H1 (cell line): ENCODE data around the gene TIMM29. TPM values are rescaled to one million over a fixed set of nuclear protein-coding genes. Genes with fewer than 3 reads are reported as not detected.

Experiments used
- CTCF ChIA-PET: fragments of 300-600 bp; sonication (Branson Sonifier 250); formaldehyde crosslinking; loops from one replicate; lab custom pipeline; 2021; ENCODE audit not compliant: partially characterized antibody; lab: Charles Lee
- POLR2A ChIA-PET: fragments of 300-600 bp; sonication (Branson Sonifier 250); formaldehyde crosslinking; loops from one replicate; lab custom pipeline; 2021; ENCODE audit warnings: inconsistent platforms; ENCODE audit not compliant: partially characterized antibody; lab: Charles Lee
- DNase-seq, 2 experiments: peaks; one replicate each; pipeline versions ENCODE4 v3.0.0 to v3.0.0-alpha.2; 2010 to 2022; ENCODE audit warnings: low spot score in 2 of 2, low read depth in 1 of 2, mixed read lengths in 1 of 2
- FAIRE-seq: peaks from 2 replicates; lab custom pipeline; 2011; peaks lifted over from hg19 to GRCh38; lab: Jason Lieb, UNC
- H2AFZ ChIP-seq: 2 replicates; pipeline ENCODE4 v1.8.1; 2012; ENCODE audit warnings: low read length, inconsistent platforms
- H2AK5ac ChIP-seq: 2 replicates; pipeline ENCODE4 v1.6.1; 2013; ENCODE audit warnings: low read depth, low read length
- H2BK120ac ChIP-seq: replicated peaks from 2 replicates; pipeline ENCODE3; 2013; ENCODE audit warnings: low read depth, low read length, inconsistent platforms
- H2BK12ac ChIP-seq: 2 replicates; pipeline ENCODE4 v1.6.1; 2013; ENCODE audit warnings: low read depth, low read length
- H2BK15ac ChIP-seq: 2 replicates; pipeline ENCODE4 v1.6.1; 2013; ENCODE audit warnings: low read length
- H2BK20ac ChIP-seq: 2 replicates; pipeline ENCODE4 v1.6.1; 2013; ENCODE audit warnings: low read length
- H2BK5ac ChIP-seq: 2 replicates; pipeline ENCODE4 v1.6.1; 2013; ENCODE audit warnings: low read depth, low read length
- H3K14ac ChIP-seq: 2 replicates; pipeline ENCODE4 v1.6.1; 2013; ENCODE audit warnings: inconsistent platforms; ENCODE audit not compliant: insufficient read length
- H3K18ac ChIP-seq: 2 replicates; pipeline ENCODE4 v1.6.1; 2013; ENCODE audit warnings: low read length; ENCODE audit errors: extremely low read depth
- H3K23ac ChIP-seq: 2 replicates; pipeline ENCODE4 v1.6.1; 2013; ENCODE audit warnings: inconsistent platforms; ENCODE audit not compliant: insufficient read length
- H3K23me2 ChIP-seq: 2 replicates; pipeline ENCODE4 v1.6.1; 2013; ENCODE audit warnings: low read depth, low read length
- H3K27ac ChIP-seq: 2 replicates; pipeline ENCODE4 v1.6.1; 2011; ENCODE audit warnings: low read depth, low read length, inconsistent platforms
- H3K27me3 ChIP-seq, 4 experiments: replicated peaks in 1 of 4; 1 replicate in 1 of 4; 2 replicates in 3 of 4; pipeline versions ENCODE4 v1.6.1 to v1.8.1; 2011 to 2013; ENCODE audit warnings: low read length in 3 of 4, mild to moderate bottlenecking in 3 of 4, inconsistent platforms in 2 of 4, mixed read lengths in 2 of 4, moderate library complexity in 1 of 4; ENCODE audit not compliant: control insufficient read depth in 3 of 4, insufficient read depth in 3 of 4; ENCODE audit errors: extremely low read depth in 1 of 4
- H3K36me3 ChIP-seq, 4 experiments: 2 replicates each; pipeline versions ENCODE4 v1.6.1 to v1.8.1; 2011 to 2013; ENCODE audit warnings: mild to moderate bottlenecking in 4 of 4, low read length in 3 of 4, moderate library complexity in 2 of 4, control low read depth in 1 of 4, inconsistent platforms in 1 of 4; ENCODE audit not compliant: insufficient read depth in 4 of 4, control insufficient read depth in 2 of 4
- H3K4ac ChIP-seq: replicated peaks from 2 replicates; pipeline ENCODE3; 2013; ENCODE audit warnings: low read length, low read depth, mixed read lengths, inconsistent platforms; ENCODE audit not compliant: insufficient read length
- H3K4me1 ChIP-seq, 4 experiments: replicated peaks in 1 of 4; 1 replicate in 1 of 4; 2 replicates in 3 of 4; pipeline versions ENCODE4 v1.6.1 to v1.8.1; 2011 to 2013; ENCODE audit warnings: low read length in 3 of 4, inconsistent platforms in 2 of 4, mixed read lengths in 1 of 4; ENCODE audit not compliant: insufficient read depth in 4 of 4, control insufficient read depth in 3 of 4
- H3K4me2 ChIP-seq, 2 experiments: 2 replicates each; pipeline versions ENCODE4 v1.6.1 to v1.8.1; 2011 to 2013; ENCODE audit warnings: low read depth in 2 of 2, low read length in 2 of 2, control low read depth in 1 of 2, inconsistent platforms in 1 of 2, mild to moderate bottlenecking in 1 of 2; ENCODE audit not compliant: insufficient read depth in 1 of 2
- H3K4me3 ChIP-seq, 4 experiments: fragments of 200-600, 300-600 bp in 1 of 4; sonication (generic), shearing (Covaris generic), sonication (Bioruptor Twin) in 1 of 4; 2 replicates each; pipeline versions ENCODE4 v1.5.1 to v1.8.1; 2011 to 2016; ENCODE audit warnings: low read length in 4 of 4, low read depth in 3 of 4, control low read depth in 2 of 4, inconsistent platforms in 2 of 4, mild to moderate bottlenecking in 2 of 4, mixed read lengths in 1 of 4, moderate library complexity in 1 of 4; ENCODE audit not compliant: insufficient read depth in 2 of 4; ENCODE audit errors: extremely low read depth in 1 of 4
- H3K56ac ChIP-seq: replicated peaks from 2 replicates; pipeline ENCODE3; 2013; ENCODE audit warnings: low read depth, mild to moderate bottlenecking, mixed read lengths, low read length, inconsistent platforms; ENCODE audit not compliant: insufficient read length
- H3K79me1 ChIP-seq: 2 replicates; pipeline ENCODE4 v1.6.1; 2013; ENCODE audit warnings: low read depth, low read length, control low read depth
- H3K79me2 ChIP-seq, 2 experiments: 2 replicates each; pipeline versions ENCODE4 v1.6.1 to v1.8.1; 2012 to 2013; ENCODE audit warnings: low read length in 2 of 2, mild to moderate bottlenecking in 2 of 2, inconsistent platforms in 1 of 2; ENCODE audit not compliant: insufficient read depth in 2 of 2, control insufficient read depth in 1 of 2
- H3K9ac ChIP-seq, 4 experiments: replicated peaks in 1 of 4; 1 replicate in 1 of 4; 2 replicates in 3 of 4; pipeline versions ENCODE4 v1.6.1 to v1.8.1; 2011 to 2013; ENCODE audit warnings: low read depth in 3 of 4, low read length in 3 of 4, control low read depth in 2 of 4, mild to moderate bottlenecking in 2 of 4, moderate library complexity in 2 of 4, inconsistent platforms in 1 of 4; ENCODE audit errors: extremely low read depth in 1 of 4
- H3K9me3 ChIP-seq, 2 experiments: 2 replicates each; pipeline versions ENCODE4 v1.6.1 to v1.8.1; 2012 to 2013; ENCODE audit warnings: mild to moderate bottlenecking in 2 of 2, moderate library complexity in 2 of 2, control low read depth in 1 of 2, inconsistent platforms in 1 of 2, low read depth in 1 of 2, low read length in 1 of 2, mixed read lengths in 1 of 2; ENCODE audit not compliant: insufficient read depth in 2 of 2
- H4K20me1 ChIP-seq, 2 experiments: replicated peaks in 1 of 2; 2 replicates each; pipeline versions ENCODE3 to v1.8.1; 2011 to 2013; ENCODE audit warnings: inconsistent platforms in 2 of 2, low read length in 2 of 2, mild to moderate bottlenecking in 1 of 2; ENCODE audit not compliant: insufficient read depth in 2 of 2, control insufficient read depth in 1 of 2
- H4K5ac ChIP-seq: 2 replicates; pipeline ENCODE4 v1.6.1; 2013; ENCODE audit warnings: low read length, low read depth, mixed read lengths, inconsistent platforms; ENCODE audit not compliant: insufficient read length
- H4K8ac ChIP-seq: 2 replicates; pipeline ENCODE4 v1.8.0; 2013; ENCODE audit warnings: mild to moderate bottlenecking, moderate library complexity, low read length, inconsistent platforms; ENCODE audit not compliant: insufficient read depth; ENCODE audit errors: extremely low read depth
- H4K91ac ChIP-seq: replicated peaks from 2 replicates; pipeline ENCODE3; 2013; ENCODE audit warnings: low read length, mixed read lengths, inconsistent platforms; ENCODE audit not compliant: insufficient read length
- CTCF ChIP-seq, 3 experiments: IDR thresholded peaks; 1 replicate in 2 of 3; 2 replicates in 1 of 3; pipeline versions ENCODE4 v1.5.1 to v1.6.1; 2011; ENCODE audit warnings: low read length in 3 of 3, mild to moderate bottlenecking in 3 of 3, inconsistent platforms in 2 of 3, low read depth in 1 of 3, moderate library complexity in 1 of 3; ENCODE audit not compliant: insufficient read depth in 1 of 3; ENCODE audit errors: control extremely low read depth in 1 of 3
- EZH2 ChIP-seq: fragments of 200-600 bp; sonication (generic); IDR thresholded peaks from 2 replicates; pipeline ENCODE4 v1.7.1; 2012; ENCODE audit warnings: low read depth, mild to moderate bottlenecking, moderate library complexity, low read length, inconsistent platforms; ENCODE audit not compliant: severe bottlenecking
- GTF2F1 ChIP-seq: IDR thresholded peaks from 2 replicates; pipeline ENCODE4 v1.6.1; 2012; ENCODE audit warnings: low read depth, low read length, improper control_type of control experiment, borderline replicate concordance
- KDM4A ChIP-seq: IDR thresholded peaks from one replicate; pipeline ENCODE4 v1.7.1; 2012; ENCODE audit warnings: low read depth, mild to moderate bottlenecking, moderate library complexity, low read length, inconsistent platforms; ENCODE audit not compliant: severe bottlenecking
- KDM5A ChIP-seq: fragments of 200-600 bp; IDR thresholded peaks from 2 replicates; pipeline ENCODE4 v1.7.1; 2012; ENCODE audit warnings: mild to moderate bottlenecking, low read length, inconsistent platforms, mixed read lengths
- POU5F1 ChIP-seq: IDR thresholded peaks from 2 replicates; pipeline ENCODE4 v1.6.1; 2011; ENCODE audit warnings: low read depth, mild to moderate bottlenecking, low read length, moderate library complexity
- SP2 ChIP-seq: IDR thresholded peaks from 2 replicates; pipeline ENCODE4 v1.6.1; 2012; ENCODE audit warnings: mild to moderate bottlenecking, low read length, inconsistent platforms
- SP4 ChIP-seq: IDR thresholded peaks from 2 replicates; pipeline ENCODE4 v1.6.1; 2012; ENCODE audit warnings: low read length, inconsistent platforms
- SRF ChIP-seq: IDR thresholded peaks from 2 replicates; pipeline ENCODE4 v1.6.1; 2011; ENCODE audit warnings: mild to moderate bottlenecking, low read depth, low read length, moderate library complexity
- TAF1 ChIP-seq: IDR thresholded peaks from 2 replicates; pipeline ENCODE4 v1.6.1; 2011; ENCODE audit warnings: mild to moderate bottlenecking, low read depth, low read length
- TAF7 ChIP-seq: optimal IDR thresholded peaks from 2 replicates; pipeline ENCODE3; 2011; ENCODE audit warnings: low read depth, mild to moderate bottlenecking, inconsistent platforms, low read length, moderate library complexity, borderline replicate concordance
- WGBS, 2 experiments: shearing (Covaris generic) in 1 of 2; methylation state at CpG; one replicate each; pipeline versions ENCODE4 v1.1.6 to v1.1.7; 2013 to 2015; ENCODE audit warnings: low lambda C conversion rate in 2 of 2, mixed read lengths in 2 of 2, inconsistent platforms in 1 of 2, low coverage in 1 of 2, missing lambda C conversion rate in 1 of 2; ENCODE audit not compliant: insufficient replicate concordance in 2 of 2, insufficient coverage in 1 of 2, insufficient read length in 1 of 2; ENCODE audit errors: extremely low coverage in 1 of 2, missing lambda C conversion rate in 1 of 2; 5-methylcytosine and 5-hydroxymethylcytosine counted together
- polyA plus RNA-seq, 7 experiments: library from polyadenylated mRNA; depleted of rRNA in 3 of 7; stranded (reverse) in 5 of 7; unstranded in 2 of 7; fragments of >200 nt in 5 of 7; fragments of 200-250 nt in 2 of 7; gene quantifications; 1 replicate in 5 of 7; 2 replicates in 1 of 7; 4 replicates in 1 of 7; pipeline versions ENCODE4 v1.2.1 to v1.2.3, GENCODE V29; 2011 to 2013; ENCODE audit warnings: missing spikeins in 2 of 7, mixed read lengths in 2 of 7
- total RNA-seq: library from RNA; stranded (reverse); fragmentation: NEBNext Ultra II Directional; extraction: Animal tissue kit (Norgen Biotek cat#: 25700); gene quantifications from 2 replicates; pipeline ENCODE4 v1.2.1, GENCODE V29; 2021

The TIMM29 gene
- total and polyA plus RNA-seq, 2 of the 8 experiments (the other 6 are each of a cell fraction or from before 2014, with no cell fraction given) = 15.9 to 24.0 TPM

- Histone ChIP-seq H3K4me1 (peaks cover 0 to 12% (median 8%) of the 10 kb centered on the region in 4 experiments; a peak in 6 of 7 replicates), H3K4me2 (peak overlapping the region; percentile 17 to 100; a peak in 1 of 4 replicates), H3K14ac (no peak overlapping the region), H2AFZ (no peak overlapping the region), H3K27ac (no peak overlapping the region), H2BK12ac (no peak overlapping the region), H3K18ac (no peak overlapping the region), H3K79me2 (peaks cover 43 to 73% of the 10 kb centered on the region in 2 experiments), H3K79me1 (peaks cover 21% of the 10 kb centered on the region), H2BK20ac (no peak overlapping the region), H2BK120ac (no peak overlapping the region), H3K9me3 (no peaks in the 10 kb centered on the region), H3K9ac (no peak overlapping the region), H3K4me3 (no peak overlapping the region), H4K5ac (no peak overlapping the region), H2AK5ac (no peak overlapping the region), H2BK5ac (0 out of 2 replicates have a peak overlapping the region, but pooled peaks have one; percentile 8), H3K56ac (no peak overlapping the region), H3K36me3 (no peaks in the 10 kb centered on the region), H4K8ac (peak overlapping the region; percentile 69; the same call in 1 of the 2 replicates), H3K4ac (no peak overlapping the region), H4K20me1 (peaks cover 8 to 10% of the 10 kb centered on the region in 2 experiments), H4K91ac (no peak overlapping the region), H3K27me3 (no peaks in the 10 kb centered on the region), H2BK15ac (no peak overlapping the region), H3K23me2 (peaks cover 5% of the 10 kb centered on the region), H3K23ac (no peak overlapping the region)
- FAIRE-seq = no peak
- ChIA-PET POLR2A (interaction anchor here (0.6 to 5.1 kb wide), 2 partner anchors 13 to 50 kb away, joined by 3 to 28 read pairs; no protein-coding TSS in a partner anchor), CTCF (interaction anchor here (1.2 to 12.4 kb wide), 3 partner anchors 18 to 35 kb away, joined by 3 to 110 read pairs (median 13); no protein-coding TSS in a partner anchor)
- WGBS, 2 experiments = 87% methylated on average over 4 of the region's 4 CpGs; no CpG with 5 or more reads in 1 of the 2 experiments
- no peak for DNase-seq
- TF ChIP-seq TAF7 = no peak
- no peak for TF ChIP-seq SRF
- TF ChIP-seq KDM5A = no peak
- no peak for TF ChIP-seq SP2
- TF ChIP-seq KDM4A = no peak
- no peak for TF ChIP-seq TAF1
- TF ChIP-seq GTF2F1 = no peak
- TF ChIP-seq EZH2 = no peak
- TF ChIP-seq POU5F1 = no peak
- TF ChIP-seq CTCF (IDR thresholded peaks at IDR 0.05; ENCODE audit: control extremely low read depth in 1 of 3, insufficient read depth in 1 of 3, low read depth in 1 of 3, low read length in 3 of 3) = no peak
- no peak for TF ChIP-seq SP4
Measured at GRCh38 chr19:10963865-10964264, 35.3 kb downstream of the TIMM29 start.
